ENCODE results near the gene DOCK4.
A peak's percentile ranks its signal among the peaks of the same experiment; 100 is the strongest.

DOCK4 gene

GRCh38 chr7:112149734-112150133 is 56.5 kb downstream of the DOCK4 start:
- ChIA-PET CTCF (no interaction called here), POLR2A (interaction anchor here (1.2 to 1.7 kb wide), 2 partner anchors 9 to 300 kb away, joined by 4 to 7 read pairs; partner anchors contain the start of gene IFRD1)
- TF ChIP-seq TARDBP (IDR thresholded peaks at IDR 0.05) (no peak), CTBP1 (IDR thresholded peaks at IDR 0.05; ENCODE audit: borderline replicate concordance) (no peak), ZNF384 (IDR thresholded peaks at IDR 0.05) (no peak), L3MBTL2 (conservative IDR thresholded peaks at IDR 0.05) (no peak), SUZ12 (IDR thresholded peaks at IDR 0.05) (no peak), SP1 (IDR thresholded peaks at IDR 0.05) (no peak), HDGF (IDR thresholded peaks at IDR 0.05; ENCODE audit: borderline replicate concordance) (no peak), LEF1 (IDR thresholded peaks at IDR 0.05; ENCODE audit: borderline replicate concordance) (no peak), NFRKB (IDR thresholded peaks at IDR 0.05) (no peak), ELF4 (IDR thresholded peaks at IDR 0.05) (no peak), FOXM1 (IDR thresholded peaks at IDR 0.05; ENCODE audit: borderline replicate concordance) (no peak), ARNT (IDR thresholded peaks at IDR 0.05) (no peak), BHLHE40 (IDR thresholded peaks at IDR 0.05; ENCODE audit: borderline replicate concordance) (no peak), FOXA1 (IDR thresholded peaks at IDR 0.05) (no peak), PKNOX1 (IDR thresholded peaks at IDR 0.05) (no peak), FOXK2 (IDR thresholded peaks at IDR 0.05) (no peak)
- DNase-seq (ENCODE audit: extremely low spot score) = no peak

GRCh38 chr7:112147793-112148361 is 58.3 kb downstream of the DOCK4 start:
- CTCF ChIA-PET = interaction anchor here (0.5 kb wide), 1 partner anchor 68 kb away, joined by 3 read pairs; no protein-coding TSS in a partner anchor
- no peak for TF ChIP-seq ARNT (IDR thresholded peaks at IDR 0.05)
- TF ChIP-seq FOXM1 (IDR thresholded peaks at IDR 0.05; ENCODE audit: borderline replicate concordance) = no peak
- TF ChIP-seq ELF4 (IDR thresholded peaks at IDR 0.05) = no peak
- peak; percentile 72 for TF ChIP-seq ZNF384 (IDR thresholded peaks at IDR 0.05)
- no peak for DNase-seq (ENCODE audit: extremely low spot score)
- POLR2A ChIA-PET = no interaction called here

GRCh38 chr7:112145206-112145605 is 61.0 kb downstream of the DOCK4 start:
- CTCF ChIA-PET = no interaction called here
- TF ChIP-seq FOXA1 (IDR thresholded peaks at IDR 0.05) (no peak), L3MBTL2 (conservative IDR thresholded peaks at IDR 0.05) (no peak), ZNF384 (IDR thresholded peaks at IDR 0.05) (no peak)
- no peak for DNase-seq (ENCODE audit: extremely low spot score)
- POLR2A ChIA-PET = no interaction called here

GRCh38 chr7:112144284-112145059 is 61.7 kb downstream of the DOCK4 start:
- no peak for DNase-seq (ENCODE audit: extremely low spot score)
- no peak for TF ChIP-seq PKNOX1 (IDR thresholded peaks at IDR 0.05)
- TF ChIP-seq L3MBTL2 (conservative IDR thresholded peaks at IDR 0.05) = no peak
- TF ChIP-seq NFRKB (IDR thresholded peaks at IDR 0.05) = no peak
- TF ChIP-seq ELF4 (IDR thresholded peaks at IDR 0.05) = no peak
- TF ChIP-seq BHLHE40 (IDR thresholded peaks at IDR 0.05; ENCODE audit: borderline replicate concordance) = no peak
- TF ChIP-seq HDGF (IDR thresholded peaks at IDR 0.05; ENCODE audit: borderline replicate concordance) = no peak
- TF ChIP-seq ZNF384 (IDR thresholded peaks at IDR 0.05) = no peak
- TF ChIP-seq TARDBP (IDR thresholded peaks at IDR 0.05) = no peak
- no peak for TF ChIP-seq FOXM1 (IDR thresholded peaks at IDR 0.05; ENCODE audit: borderline replicate concordance)
- TF ChIP-seq CTBP1 (IDR thresholded peaks at IDR 0.05; ENCODE audit: borderline replicate concordance) = no peak
- POLR2A ChIA-PET = no interaction called here
- CTCF ChIA-PET = no interaction called here

- ChIA-PET POLR2A (no interaction called here), CTCF (no interaction called here)
- DNase-seq (ENCODE audit: extremely low spot score) = no peak
- TF ChIP-seq TARDBP (IDR thresholded peaks at IDR 0.05) = no peak
- no peak for TF ChIP-seq ARNT (IDR thresholded peaks at IDR 0.05)
- TF ChIP-seq PKNOX1 (IDR thresholded peaks at IDR 0.05) = no peak
These were observed 62.6 kb downstream of the DOCK4 start for GRCh38 chr7:112143582-112143981.

GRCh38 chr7:112143136-112143535 is 63.1 kb downstream of the DOCK4 start:
- POLR2A ChIA-PET = no interaction called here
- no peak for TF ChIP-seq L3MBTL2 (conservative IDR thresholded peaks at IDR 0.05)
- no peak for TF ChIP-seq LEF1 (IDR thresholded peaks at IDR 0.05; ENCODE audit: borderline replicate concordance)
- no peak for TF ChIP-seq PKNOX1 (IDR thresholded peaks at IDR 0.05)
- CTCF ChIA-PET = no interaction called here

More at GRCh38 chr7:112143136-112143535, 63.1 kb downstream of the DOCK4 start:
- DNase-seq (ENCODE audit: extremely low spot score) = no peak
